ENCODE results near the gene PTGIS.

PTGIS gene

GRCh38 chr20:49460916-49461315 lies 107.0 kb downstream of the PTGIS start:
- no peaks in the 10 kb centered on the region for H3K27me3 ChIP-seq (ENCODE audit: control insufficient read depth, insufficient read depth, low read length)
- no peak overlapping the region for H3K4me3 ChIP-seq (ENCODE audit: low read depth, low read length)
- H3K4me1 ChIP-seq (ENCODE audit: control insufficient read depth, insufficient read depth, low read length) = no peaks in the 10 kb centered on the region
- H3K36me3 ChIP-seq (ENCODE audit: control insufficient read depth, insufficient read depth, low read length) = no peaks in the 10 kb centered on the region
- H3K9ac ChIP-seq (ENCODE audit: low read length) = no peak overlapping the region
- no peak overlapping the region for H3K27ac ChIP-seq (ENCODE audit: low read depth, low read length)
- no peaks in the 10 kb centered on the region for H3K9me3 ChIP-seq (ENCODE audit: control insufficient read depth, insufficient read depth, low read depth, low read length)

GRCh38 chr20:49460131-49460530 lies 107.8 kb downstream of the PTGIS start:
- Histone ChIP-seq H3K36me3 (ENCODE audit: control insufficient read depth, insufficient read depth, low read length) (no peaks in the 10 kb centered on the region), H3K27me3 (ENCODE audit: control insufficient read depth, insufficient read depth, low read length) (no peaks in the 10 kb centered on the region), H3K4me3 (ENCODE audit: low read depth, low read length) (no peak overlapping the region)

GRCh38 chr20:49459684-49460083 lies 108.3 kb downstream of the PTGIS start:
- Histone ChIP-seq H3K36me3 (ENCODE audit: control insufficient read depth, insufficient read depth, low read length) (no peaks in the 10 kb centered on the region), H3K4me3 (ENCODE audit: low read depth, low read length) (no peak overlapping the region), H3K9me3 (ENCODE audit: control insufficient read depth, insufficient read depth, low read depth, low read length) (no peaks in the 10 kb centered on the region), H3K27me3 (ENCODE audit: control insufficient read depth, insufficient read depth, low read length) (no peaks in the 10 kb centered on the region), H3K9ac (ENCODE audit: low read length) (no peak overlapping the region), H3K27ac (ENCODE audit: low read depth, low read length) (no peak overlapping the region), H3K4me1 (ENCODE audit: control insufficient read depth, insufficient read depth, low read length) (no peaks in the 10 kb centered on the region)

More at GRCh38 chr20:49460131-49460530, 107.8 kb downstream of the PTGIS start:
- no peaks in the 10 kb centered on the region for H3K4me1 ChIP-seq (ENCODE audit: control insufficient read depth, insufficient read depth, low read length)
- H3K9ac ChIP-seq (ENCODE audit: low read length) = no peak overlapping the region
- H3K9me3 ChIP-seq (ENCODE audit: control insufficient read depth, insufficient read depth, low read depth, low read length) = no peaks in the 10 kb centered on the region
- H3K27ac ChIP-seq (ENCODE audit: low read depth, low read length) = no peak overlapping the region

- Histone ChIP-seq H3K36me3 (ENCODE audit: control insufficient read depth, insufficient read depth, low read length) (no peaks in the 10 kb centered on the region), H3K27ac (ENCODE audit: low read depth, low read length) (no peak overlapping the region), H3K4me1 (ENCODE audit: control insufficient read depth, insufficient read depth, low read length) (no peaks in the 10 kb centered on the region), H3K27me3 (ENCODE audit: control insufficient read depth, insufficient read depth, low read length) (no peaks in the 10 kb centered on the region), H3K9me3 (ENCODE audit: control insufficient read depth, insufficient read depth, low read depth, low read length) (no peaks in the 10 kb centered on the region), H3K4me3 (ENCODE audit: low read depth, low read length) (no peak overlapping the region), H3K9ac (ENCODE audit: low read length) (no peak overlapping the region)
Measured at GRCh38 chr20:49457444-49457843, 110.5 kb downstream of the PTGIS start.

- Histone ChIP-seq H3K4me3 (ENCODE audit: low read depth, low read length) (no peak overlapping the region), H3K9me3 (ENCODE audit: control insufficient read depth, insufficient read depth, low read depth, low read length) (no peaks in the 10 kb centered on the region), H3K27ac (ENCODE audit: low read depth, low read length) (no peak overlapping the region), H3K9ac (ENCODE audit: low read length) (no peak overlapping the region), H3K4me1 (ENCODE audit: control insufficient read depth, insufficient read depth, low read length) (no peaks in the 10 kb centered on the region), H3K36me3 (ENCODE audit: control insufficient read depth, insufficient read depth, low read length) (no peaks in the 10 kb centered on the region), H3K27me3 (ENCODE audit: control insufficient read depth, insufficient read depth, low read length) (no peaks in the 10 kb centered on the region)
Measured at GRCh38 chr20:49456646-49457045, 111.3 kb downstream of the PTGIS start.

GRCh38 chr20:49455691-49456090 lies 112.2 kb downstream of the PTGIS start:
- Histone ChIP-seq H3K4me3 (ENCODE audit: low read depth, low read length) (no peak overlapping the region), H3K9me3 (ENCODE audit: control insufficient read depth, insufficient read depth, low read depth, low read length) (no peaks in the 10 kb centered on the region), H3K27ac (ENCODE audit: low read depth, low read length) (no peak overlapping the region), H3K9ac (ENCODE audit: low read length) (no peak overlapping the region), H3K36me3 (ENCODE audit: control insufficient read depth, insufficient read depth, low read length) (no peaks in the 10 kb centered on the region), H3K4me1 (ENCODE audit: control insufficient read depth, insufficient read depth, low read length) (peaks cover under 1% of the 10 kb centered on the region), H3K27me3 (ENCODE audit: control insufficient read depth, insufficient read depth, low read length) (no peaks in the 10 kb centered on the region)

Data from HUES6 (cell line).